Testis (tissue), 2 donors: ENCODE measurements around the gene OPA1.

Experiments
- POLR2A ChIP-seq: fragments of 450-650 bp; IDR thresholded peaks from one replicate; pipeline ENCODE4 v1.6.1; 2017; ENCODE audit warnings: antibody characterized with exemption, mild to moderate bottlenecking, moderate library complexity
- TF ChIP-seq, protein P1 (sequence below), 3 experiments: fragments of 450-650 bp in 2 of 3; fragments of 200-600 bp in 1 of 3; sonication (generic) in 1 of 3; IDR thresholded peaks; one replicate each; pipeline ENCODE4 v1.5.1; 2016 to 2019; ENCODE audit warnings: antibody characterized with exemption in 3 of 3, mild to moderate bottlenecking in 2 of 3, moderate library complexity in 1 of 3

DNA sequence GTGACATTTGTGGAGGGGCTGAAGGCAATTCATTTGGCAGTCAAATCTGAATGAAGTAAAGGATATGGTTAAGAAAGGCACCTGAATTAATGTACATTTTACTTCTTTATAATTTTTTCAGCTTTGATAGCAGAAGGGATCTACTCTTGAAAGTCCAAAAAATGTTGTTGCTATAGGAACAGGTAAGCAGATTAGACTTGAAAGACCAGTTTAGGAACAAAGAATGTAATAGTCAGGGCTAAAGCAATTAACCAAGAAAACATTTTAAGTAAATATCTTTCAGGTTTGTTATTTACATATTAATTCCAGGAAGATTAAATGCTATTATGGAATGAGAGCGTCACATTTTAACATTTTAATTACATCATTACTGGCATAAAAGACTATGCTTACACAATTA is 39.4 kb upstream of the OPA1 start:
- TF ChIP-seq, protein P1, sequence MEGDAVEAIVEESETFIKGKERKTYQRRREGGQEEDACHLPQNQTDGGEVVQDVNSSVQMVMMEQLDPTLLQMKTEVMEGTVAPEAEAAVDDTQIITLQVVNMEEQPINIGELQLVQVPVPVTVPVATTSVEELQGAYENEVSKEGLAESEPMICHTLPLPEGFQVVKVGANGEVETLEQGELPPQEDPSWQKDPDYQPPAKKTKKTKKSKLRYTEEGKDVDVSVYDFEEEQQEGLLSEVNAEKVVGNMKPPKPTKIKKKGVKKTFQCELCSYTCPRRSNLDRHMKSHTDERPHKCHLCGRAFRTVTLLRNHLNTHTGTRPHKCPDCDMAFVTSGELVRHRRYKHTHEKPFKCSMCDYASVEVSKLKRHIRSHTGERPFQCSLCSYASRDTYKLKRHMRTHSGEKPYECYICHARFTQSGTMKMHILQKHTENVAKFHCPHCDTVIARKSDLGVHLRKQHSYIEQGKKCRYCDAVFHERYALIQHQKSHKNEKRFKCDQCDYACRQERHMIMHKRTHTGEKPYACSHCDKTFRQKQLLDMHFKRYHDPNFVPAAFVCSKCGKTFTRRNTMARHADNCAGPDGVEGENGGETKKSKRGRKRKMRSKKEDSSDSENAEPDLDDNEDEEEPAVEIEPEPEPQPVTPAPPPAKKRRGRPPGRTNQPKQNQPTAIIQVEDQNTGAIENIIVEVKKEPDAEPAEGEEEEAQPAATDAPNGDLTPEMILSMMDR (IDR thresholded peaks at IDR 0.05), result no peak
- no peak for TF ChIP-seq POLR2A
